Measurements from ENCODE around the gene PLXNA4.

- TF ChIP-seq POLR2AphosphoS5 (IDR thresholded peaks at IDR 0.05; ENCODE audit: low read depth, low read length) (no peak), POLR2A (IDR thresholded peaks at IDR 0.05; ENCODE audit: low read depth, low read length) (no peak), TAF1 (IDR thresholded peaks at IDR 0.05; ENCODE audit: low read depth, low read length) (no peak)
Measured at GRCh38 chr7:132240262-132240661, 336.0 kb downstream of the PLXNA4 start.
